HepG2 (cell line): Measurements from ENCODE around the gene PRMT7. TPM values are rescaled to one million over a fixed set of nuclear protein-coding genes. Genes with fewer than 3 reads are reported as not detected.
A peak's percentile ranks its signal among the peaks of the same experiment; 100 is the strongest.

Experiments used
- ELF1 ChIP-seq: sonication (generic); formaldehyde crosslinking; IDR thresholded peaks from 2 replicates; pipeline ENCODE4 v1.4.0; 2020; ENCODE audit warnings: missing genetic modification reagents
- GMEB1 ChIP-seq: sonication (generic); formaldehyde crosslinking; IDR thresholded peaks from 2 replicates; pipeline ENCODE4 v1.5.1; 2020; ENCODE audit warnings: missing genetic modification reagents, mild to moderate bottlenecking, borderline replicate concordance
- HIVEP1 ChIP-seq: sonication (generic); formaldehyde crosslinking; IDR thresholded peaks from 2 replicates; pipeline ENCODE4 v1.4.0; 2020; ENCODE audit warnings: mild to moderate bottlenecking, missing genetic modification reagents
- KAT8 ChIP-seq: IDR thresholded peaks from 2 replicates; pipeline ENCODE4 v1.6.1; 2016; ENCODE audit warnings: missing genetic modification reagents, missing compliant biosample characterization
- SRY ChIP-seq: sonication (generic); formaldehyde crosslinking; IDR thresholded peaks from 2 replicates; pipeline ENCODE4 v1.8.0; 2022; ENCODE audit warnings: mild to moderate bottlenecking, missing genetic modification reagents
- TCF7L2 ChIP-seq: IDR thresholded peaks from 2 replicates; pipeline ENCODE4 v1.6.1; 2011; ENCODE audit warnings: mild to moderate bottlenecking, low read depth, low read length, moderate library complexity
- ZNF318 ChIP-seq: sonication (generic); formaldehyde crosslinking; IDR thresholded peaks from 2 replicates; pipeline ENCODE4 v1.4.0; 2020; ENCODE audit warnings: mild to moderate bottlenecking, missing genetic modification reagents
- ZNF33B ChIP-seq: sonication (generic); formaldehyde crosslinking; IDR thresholded peaks from 2 replicates; pipeline ENCODE4 v1.5.1; 2020; ENCODE audit warnings: mild to moderate bottlenecking, missing genetic modification reagents
- ZSCAN29 ChIP-seq: sonication (generic); formaldehyde crosslinking; conservative IDR thresholded peaks from 2 replicates; pipeline ENCODE4 v1.4.0; 2020; ENCODE audit warnings: mild to moderate bottlenecking, missing genetic modification reagents
- polyA plus RNA-seq, 8 experiments: library from polyadenylated mRNA; depleted of rRNA in 3 of 8; stranded (reverse) in 7 of 8; unstranded in 1 of 8; fragments of >200 nt; fragmentation: Illumina TruSeq in 4 of 8; extraction: Trizol in 4 of 8; gene quantifications; 2 replicates each; pipeline versions ENCODE4 v1.2.1 to v1.2.3, GENCODE V29; 2011 to 2016; ENCODE audit warnings: low read depth in 4 of 8, missing spikeins in 1 of 8, mixed read lengths in 1 of 8; ENCODE audit not compliant: insufficient read depth in 1 of 8
- total RNA-seq, 5 experiments: library from RNA; depleted of rRNA; stranded (reverse); fragments of >200 nt; fragmentation: Illumina TruSeq; extraction: Trizol; gene quantifications; 2 replicates each; pipeline ENCODE4 v1.2.3, GENCODE V29; 2016; ENCODE audit warnings: low read depth in 1 of 5
- TF ChIP-seq, protein P1 (sequence below): sonication (generic); formaldehyde crosslinking; conservative IDR thresholded peaks from 2 replicates; pipeline ENCODE4 v1.5.0; 2020; ENCODE audit warnings: missing genetic modification reagents
- TF ChIP-seq, protein P2 (sequence below): sonication (generic); formaldehyde crosslinking; IDR thresholded peaks from 2 replicates; pipeline ENCODE4 v1.4.0; 2020; ENCODE audit warnings: missing genetic modification reagents, mild to moderate bottlenecking, borderline replicate concordance
- TF ChIP-seq, protein P3 (sequence below): fragments of 450-650 bp; IDR thresholded peaks from 2 replicates; pipeline ENCODE4 v1.6.1; 2017

PRMT7 gene
- total and polyA plus RNA-seq, 2 of the 13 experiments (the other 11 are each of a cell fraction or from before 2014, with no cell fraction given): 47.5 to 55.0 TPM

- TF ChIP-seq, protein P1, sequence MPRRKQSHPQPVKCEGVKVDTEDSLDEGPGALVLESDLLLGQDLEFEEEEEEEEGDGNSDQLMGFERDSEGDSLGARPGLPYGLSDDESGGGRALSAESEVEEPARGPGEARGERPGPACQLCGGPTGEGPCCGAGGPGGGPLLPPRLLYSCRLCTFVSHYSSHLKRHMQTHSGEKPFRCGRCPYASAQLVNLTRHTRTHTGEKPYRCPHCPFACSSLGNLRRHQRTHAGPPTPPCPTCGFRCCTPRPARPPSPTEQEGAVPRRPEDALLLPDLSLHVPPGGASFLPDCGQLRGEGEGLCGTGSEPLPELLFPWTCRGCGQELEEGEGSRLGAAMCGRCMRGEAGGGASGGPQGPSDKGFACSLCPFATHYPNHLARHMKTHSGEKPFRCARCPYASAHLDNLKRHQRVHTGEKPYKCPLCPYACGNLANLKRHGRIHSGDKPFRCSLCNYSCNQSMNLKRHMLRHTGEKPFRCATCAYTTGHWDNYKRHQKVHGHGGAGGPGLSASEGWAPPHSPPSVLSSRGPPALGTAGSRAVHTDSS (CRISPR knock-in tag): no peak
- TF ChIP-seq ZNF33B (CRISPR knock-in tag) (no peak), SRY (CRISPR knock-in tag) (no peak), ZSCAN29 (CRISPR knock-in tag) (peak; percentile 61; the same call in 1 of the 2 replicates), KAT8 (CRISPR knock-in tag) (0 out of 2 replicates have a peak, but pooled peaks have one; percentile 33), ZNF318 (CRISPR knock-in tag) (no peak), GMEB1 (CRISPR knock-in tag) (no peak), HIVEP1 (no peak), ELF1 (CRISPR knock-in tag) (no peak), TCF7L2 (no peak)
- TF ChIP-seq, protein P2, sequence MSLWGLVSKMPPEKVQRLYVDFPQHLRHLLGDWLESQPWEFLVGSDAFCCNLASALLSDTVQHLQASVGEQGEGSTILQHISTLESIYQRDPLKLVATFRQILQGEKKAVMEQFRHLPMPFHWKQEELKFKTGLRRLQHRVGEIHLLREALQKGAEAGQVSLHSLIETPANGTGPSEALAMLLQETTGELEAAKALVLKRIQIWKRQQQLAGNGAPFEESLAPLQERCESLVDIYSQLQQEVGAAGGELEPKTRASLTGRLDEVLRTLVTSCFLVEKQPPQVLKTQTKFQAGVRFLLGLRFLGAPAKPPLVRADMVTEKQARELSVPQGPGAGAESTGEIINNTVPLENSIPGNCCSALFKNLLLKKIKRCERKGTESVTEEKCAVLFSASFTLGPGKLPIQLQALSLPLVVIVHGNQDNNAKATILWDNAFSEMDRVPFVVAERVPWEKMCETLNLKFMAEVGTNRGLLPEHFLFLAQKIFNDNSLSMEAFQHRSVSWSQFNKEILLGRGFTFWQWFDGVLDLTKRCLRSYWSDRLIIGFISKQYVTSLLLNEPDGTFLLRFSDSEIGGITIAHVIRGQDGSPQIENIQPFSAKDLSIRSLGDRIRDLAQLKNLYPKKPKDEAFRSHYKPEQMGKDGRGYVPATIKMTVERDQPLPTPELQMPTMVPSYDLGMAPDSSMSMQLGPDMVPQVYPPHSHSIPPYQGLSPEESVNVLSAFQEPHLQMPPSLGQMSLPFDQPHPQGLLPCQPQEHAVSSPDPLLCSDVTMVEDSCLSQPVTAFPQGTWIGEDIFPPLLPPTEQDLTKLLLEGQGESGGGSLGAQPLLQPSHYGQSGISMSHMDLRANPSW (CRISPR knock-in tag): no peak
- TF ChIP-seq, protein P3, sequence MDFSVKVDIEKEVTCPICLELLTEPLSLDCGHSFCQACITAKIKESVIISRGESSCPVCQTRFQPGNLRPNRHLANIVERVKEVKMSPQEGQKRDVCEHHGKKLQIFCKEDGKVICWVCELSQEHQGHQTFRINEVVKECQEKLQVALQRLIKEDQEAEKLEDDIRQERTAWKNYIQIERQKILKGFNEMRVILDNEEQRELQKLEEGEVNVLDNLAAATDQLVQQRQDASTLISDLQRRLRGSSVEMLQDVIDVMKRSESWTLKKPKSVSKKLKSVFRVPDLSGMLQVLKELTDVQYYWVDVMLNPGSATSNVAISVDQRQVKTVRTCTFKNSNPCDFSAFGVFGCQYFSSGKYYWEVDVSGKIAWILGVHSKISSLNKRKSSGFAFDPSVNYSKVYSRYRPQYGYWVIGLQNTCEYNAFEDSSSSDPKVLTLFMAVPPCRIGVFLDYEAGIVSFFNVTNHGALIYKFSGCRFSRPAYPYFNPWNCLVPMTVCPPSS: no peak
Observed at GRCh38 chr16:68328151-68328859, 17.5 kb downstream of the PRMT7 start (continued).
